HG03139 (cell line): Measurements from ENCODE around the gene SBF1.

ENCODE experiments used
- ATAC-seq: cut with Tn5 transposase; IDR thresholded peaks from one replicate; pipeline ENCODE4 v1.9.1; 2021; ENCODE audit not compliant: unreplicated experiment

Gene SBF1

GRCh38 chr22:50446708-50447575 lies 27.9 kb downstream of the SBF1 start:
- no peak for ATAC-seq

GRCh38 chr22:50445880-50446707 lies 28.7 kb downstream of the SBF1 start:
- no peak for ATAC-seq

- no peak for ATAC-seq
These were observed 29.6 kb downstream of the SBF1 start for GRCh38 chr22:50445071-50445879.

- no peak for ATAC-seq
These were observed 30.2 kb downstream of the SBF1 start for GRCh38 chr22:50444663-50445062.

- ATAC-seq, result no peak
These were observed 30.8 kb downstream of the SBF1 start for GRCh38 chr22:50443801-50444625.

GRCh38 chr22:50443197-50443596 lies 31.6 kb downstream of the SBF1 start:
- no peak for ATAC-seq

- no peak for ATAC-seq
These were observed 33.3 kb downstream of the SBF1 start for GRCh38 chr22:50441428-50441993.

GRCh38 chr22:50440544-50441249 lies 34.1 kb downstream of the SBF1 start:
- no peak for ATAC-seq

- no peak for ATAC-seq
These were observed 34.9 kb downstream of the SBF1 start for GRCh38 chr22:50439871-50440331.

GRCh38 chr22:50439314-50439870 lies 35.4 kb downstream of the SBF1 start:
- ATAC-seq, result no peak

- no peak for ATAC-seq
These were observed 36.2 kb downstream of the SBF1 start for GRCh38 chr22:50438305-50439275.

GRCh38 chr22:50437511-50438304 lies 37.1 kb downstream of the SBF1 start:
- no peak for ATAC-seq

GRCh38 chr22:50436841-50437341 lies 37.9 kb downstream of the SBF1 start:
- ATAC-seq, result no peak

- no peak for ATAC-seq
These were observed 38.6 kb downstream of the SBF1 start for GRCh38 chr22:50436015-50436830.

- no peak for ATAC-seq
These were observed 39.4 kb downstream of the SBF1 start for GRCh38 chr22:50435291-50436014.
